AG09309 (cell line): Measurements from ENCODE around the gene KLHL4.

ENCODE experiments used
- DNase-seq: peaks from one replicate; pipeline ENCODE4 v3.0.0-alpha.2; 2010; ENCODE audit warnings: low read depth
- H3K4me3 ChIP-seq: 2 replicates; pipeline ENCODE4 v1.5.1; 2011; ENCODE audit warnings: mild to moderate bottlenecking, low read depth, low read length, moderate library complexity; ENCODE audit not compliant: control insufficient read depth
- CTCF ChIP-seq: IDR thresholded peaks from 2 replicates; pipeline ENCODE4 v1.5.1; 2011; ENCODE audit warnings: mild to moderate bottlenecking, low read depth, low read length, inconsistent platforms; ENCODE audit not compliant: insufficient read depth, control insufficient read depth; ENCODE audit errors: missing control alignments

Gene KLHL4

GRCh38 chrX:87518504-87518903, 902 bp downstream of the KLHL4 start:
- no peak overlapping the region for H3K4me3 ChIP-seq
- TF ChIP-seq CTCF, result no peak
- no peak for DNase-seq

- DNase-seq, result no peak
- no peak overlapping the region for H3K4me3 ChIP-seq
- no peak for TF ChIP-seq CTCF
These were observed 8.2 kb downstream of the KLHL4 start for GRCh38 chrX:87525771-87526229.

GRCh38 chrX:87526281-87526680, 8.7 kb downstream of the KLHL4 start:
- no peak for DNase-seq
- no peak for TF ChIP-seq CTCF
- no peak overlapping the region for H3K4me3 ChIP-seq

- DNase-seq, result no peak
- no peak for TF ChIP-seq CTCF
- H3K4me3 ChIP-seq, result no peak overlapping the region
These were observed 10.9 kb downstream of the KLHL4 start for GRCh38 chrX:87528487-87528886.

- H3K4me3 ChIP-seq, result no peak overlapping the region
- no peak for DNase-seq
- TF ChIP-seq CTCF, result no peak
These were observed 54.4 kb downstream of the KLHL4 start for GRCh38 chrX:87571964-87572363.

- no peak for DNase-seq
- H3K4me3 ChIP-seq, result no peak overlapping the region
- no peak for TF ChIP-seq CTCF
These were observed 55.3 kb downstream of the KLHL4 start for GRCh38 chrX:87572901-87573300.

- TF ChIP-seq CTCF, result no peak
- no peak overlapping the region for H3K4me3 ChIP-seq
- DNase-seq, result no peak
These were observed 61.4 kb downstream of the KLHL4 start for GRCh38 chrX:87578978-87579377.
